ENCODE data around the gene TRIO.

The TRIO gene

DNA sequence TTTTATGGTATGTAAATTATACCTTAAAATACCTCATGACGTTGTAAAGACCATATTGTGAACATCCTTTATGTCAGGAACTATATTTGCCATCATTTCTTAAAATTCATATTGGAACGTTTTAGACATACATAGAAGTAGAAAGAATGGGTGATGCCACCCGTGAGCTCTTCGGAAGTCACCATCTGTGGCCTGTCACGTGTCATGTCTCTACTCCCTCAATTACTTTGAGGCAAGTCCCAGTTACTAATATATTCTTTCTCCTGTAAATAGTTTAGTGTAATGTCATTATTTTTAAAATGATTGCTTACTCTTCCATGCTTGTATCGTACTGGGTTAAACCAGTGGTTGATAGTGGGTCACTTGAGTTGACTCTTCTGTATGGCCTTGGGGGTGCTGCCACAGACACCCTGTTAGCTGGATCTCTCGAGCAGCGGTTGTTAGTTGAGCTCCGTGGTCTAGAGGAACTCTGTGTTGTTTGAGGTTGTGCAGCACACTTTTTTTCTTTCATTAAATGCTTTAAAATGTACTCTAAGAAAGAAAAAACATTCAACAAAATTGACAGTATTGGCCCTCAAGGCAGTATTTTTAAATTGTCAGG is 66.2 kb downstream of the TRIO start:
- no peaks in the 10 kb centered on the region for H4K20me1 ChIP-seq (ENCODE audit: insufficient read depth, low read length)
- peaks cover 36% of the 10 kb centered on the region for H3K4me1 ChIP-seq (ENCODE audit: low read length)
- peaks cover 33% of the 10 kb centered on the region for H3F3A ChIP-seq (ENCODE audit: insufficient read depth, low read length)
- no peaks in the 10 kb centered on the region for H3K27me3 ChIP-seq (replicated peaks; ENCODE audit: insufficient read depth, low read length)
- no peak overlapping the region for H3K4me3 ChIP-seq (ENCODE audit: low read length)
- TF ChIP-seq EZH2phosphoT487 (IDR thresholded peaks at IDR 0.05; ENCODE audit: low read length): no peak
- TF ChIP-seq, protein P1, sequence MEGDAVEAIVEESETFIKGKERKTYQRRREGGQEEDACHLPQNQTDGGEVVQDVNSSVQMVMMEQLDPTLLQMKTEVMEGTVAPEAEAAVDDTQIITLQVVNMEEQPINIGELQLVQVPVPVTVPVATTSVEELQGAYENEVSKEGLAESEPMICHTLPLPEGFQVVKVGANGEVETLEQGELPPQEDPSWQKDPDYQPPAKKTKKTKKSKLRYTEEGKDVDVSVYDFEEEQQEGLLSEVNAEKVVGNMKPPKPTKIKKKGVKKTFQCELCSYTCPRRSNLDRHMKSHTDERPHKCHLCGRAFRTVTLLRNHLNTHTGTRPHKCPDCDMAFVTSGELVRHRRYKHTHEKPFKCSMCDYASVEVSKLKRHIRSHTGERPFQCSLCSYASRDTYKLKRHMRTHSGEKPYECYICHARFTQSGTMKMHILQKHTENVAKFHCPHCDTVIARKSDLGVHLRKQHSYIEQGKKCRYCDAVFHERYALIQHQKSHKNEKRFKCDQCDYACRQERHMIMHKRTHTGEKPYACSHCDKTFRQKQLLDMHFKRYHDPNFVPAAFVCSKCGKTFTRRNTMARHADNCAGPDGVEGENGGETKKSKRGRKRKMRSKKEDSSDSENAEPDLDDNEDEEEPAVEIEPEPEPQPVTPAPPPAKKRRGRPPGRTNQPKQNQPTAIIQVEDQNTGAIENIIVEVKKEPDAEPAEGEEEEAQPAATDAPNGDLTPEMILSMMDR (IDR thresholded peaks at IDR 0.05; ENCODE audit: low read length): no peak
- TF ChIP-seq EZH2 (optimal IDR thresholded peaks at IDR 0.05; ENCODE audit: low read depth, low read length): no peak
- no peaks in the 10 kb centered on the region for H3K9me2 ChIP-seq (replicated peaks; ENCODE audit: insufficient read depth, low read length)
- H3K27ac ChIP-seq (ENCODE audit: low read length): no peak overlapping the region
- no peaks in the 10 kb centered on the region for H3K9me3 ChIP-seq (replicated peaks; ENCODE audit: insufficient read depth, low read length)
- H3K79me2 ChIP-seq (ENCODE audit: low read length): peaks cover 69% of the 10 kb centered on the region
- no peak overlapping the region for H3K9ac ChIP-seq (ENCODE audit: low read length)
- no peaks in the 10 kb centered on the region; the same call in 1 of the 2 replicates for H3K36me3 ChIP-seq (replicated peaks; ENCODE audit: insufficient read depth, low read length)
- no peak for DNase-seq
- H2AFZ ChIP-seq (ENCODE audit: low read length): no peak overlapping the region
- no peak overlapping the region for H3K4me2 ChIP-seq (ENCODE audit: low read depth, low read length)

DNA sequence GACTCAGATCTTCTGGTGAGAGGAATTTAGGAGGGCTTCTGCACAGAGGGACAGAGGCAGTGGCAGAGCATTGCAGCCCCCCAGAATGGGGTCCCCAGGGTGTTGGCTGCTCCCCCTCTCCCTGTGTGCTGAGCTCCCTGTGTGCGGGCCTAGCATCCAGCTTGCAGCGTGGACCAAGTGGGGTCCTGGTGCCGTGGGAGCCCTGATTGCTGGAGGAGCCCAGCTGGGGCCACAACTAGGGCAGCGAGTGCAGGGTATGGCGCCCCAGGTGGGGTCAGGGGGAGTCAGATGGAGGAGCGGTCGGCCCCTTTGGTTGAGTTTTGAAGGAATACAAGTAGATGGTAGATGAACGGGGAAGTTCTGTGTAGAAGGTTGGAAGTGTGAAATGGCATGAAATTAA is 66.7 kb downstream of the TRIO start:
- H3K27ac ChIP-seq (ENCODE audit: low read length): no peak overlapping the region
- H3K27me3 ChIP-seq (replicated peaks; ENCODE audit: insufficient read depth, low read length): no peaks in the 10 kb centered on the region
- H3K9ac ChIP-seq (ENCODE audit: low read length): no peak overlapping the region
- H3K9me3 ChIP-seq (replicated peaks; ENCODE audit: insufficient read depth, low read length): no peaks in the 10 kb centered on the region
- peaks cover 64% of the 10 kb centered on the region for H3K79me2 ChIP-seq (ENCODE audit: low read length)
- no peak overlapping the region for H3K4me3 ChIP-seq (ENCODE audit: low read length)
- TF ChIP-seq EZH2 (optimal IDR thresholded peaks at IDR 0.05; ENCODE audit: low read depth, low read length) (no peak), EZH2phosphoT487 (IDR thresholded peaks at IDR 0.05; ENCODE audit: low read length) (no peak)
- TF ChIP-seq, protein P1 (IDR thresholded peaks at IDR 0.05; ENCODE audit: low read length): no peak
- no peak overlapping the region for H2AFZ ChIP-seq (ENCODE audit: low read length)
- H3K9me2 ChIP-seq (replicated peaks; ENCODE audit: insufficient read depth, low read length): no peaks in the 10 kb centered on the region
- peaks cover 39% of the 10 kb centered on the region for H3F3A ChIP-seq (ENCODE audit: insufficient read depth, low read length)
- H3K36me3 ChIP-seq (replicated peaks; ENCODE audit: insufficient read depth, low read length): no peaks in the 10 kb centered on the region; the same call in 1 of the 2 replicates
- peaks cover 37% of the 10 kb centered on the region for H3K4me1 ChIP-seq (ENCODE audit: low read length)
- DNase-seq: no peak
- no peak overlapping the region for H3K4me2 ChIP-seq (ENCODE audit: low read depth, low read length)
- no peaks in the 10 kb centered on the region for H4K20me1 ChIP-seq (ENCODE audit: insufficient read depth, low read length)

DNA sequence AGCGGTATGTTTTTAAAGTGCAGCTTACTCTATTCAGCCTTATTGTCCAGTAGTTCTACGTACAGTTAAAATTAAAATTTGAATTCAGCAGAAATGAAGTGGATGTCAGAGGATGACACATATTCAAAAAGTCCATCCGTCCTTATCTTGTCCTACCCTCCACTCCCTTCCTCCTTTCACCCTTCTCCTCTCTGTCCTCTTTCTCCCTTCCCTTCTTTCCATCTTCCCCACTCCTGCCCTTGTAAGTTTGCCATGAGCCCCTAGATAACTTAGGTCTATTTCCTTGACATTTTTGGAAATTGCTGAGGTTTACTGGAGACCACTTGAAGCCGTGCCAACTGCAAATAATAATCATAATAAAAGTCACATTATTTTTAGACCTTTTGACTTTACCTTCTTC is 67.6 kb downstream of the TRIO start:
- Histone ChIP-seq H3K27me3 (replicated peaks; ENCODE audit: insufficient read depth, low read length) (no peaks in the 10 kb centered on the region), H3K79me2 (ENCODE audit: low read length) (peaks cover 67% of the 10 kb centered on the region), H3K36me3 (replicated peaks; ENCODE audit: insufficient read depth, low read length) (no peaks in the 10 kb centered on the region; the same call in 1 of the 2 replicates), H3K9me2 (replicated peaks; ENCODE audit: insufficient read depth, low read length) (no peaks in the 10 kb centered on the region), H4K20me1 (ENCODE audit: insufficient read depth, low read length) (no peaks in the 10 kb centered on the region), H3K27ac (ENCODE audit: low read length) (no peak overlapping the region; the same call in 1 of the 2 replicates), H3K4me3 (ENCODE audit: low read length) (no peak overlapping the region), H3K4me1 (ENCODE audit: low read length) (peaks cover 45% of the 10 kb centered on the region), H3K9me3 (replicated peaks; ENCODE audit: insufficient read depth, low read length) (no peaks in the 10 kb centered on the region), H2AFZ (ENCODE audit: low read length) (no peak overlapping the region), H3F3A (ENCODE audit: insufficient read depth, low read length) (peaks cover 47% of the 10 kb centered on the region), H3K4me2 (ENCODE audit: low read depth, low read length) (no peak overlapping the region), H3K9ac (ENCODE audit: low read length) (no peak overlapping the region)
- DNase-seq: no peak
- TF ChIP-seq, protein P1 (IDR thresholded peaks at IDR 0.05; ENCODE audit: low read length): no peak
- TF ChIP-seq EZH2phosphoT487 (IDR thresholded peaks at IDR 0.05; ENCODE audit: low read length) (no peak), EZH2 (optimal IDR thresholded peaks at IDR 0.05; ENCODE audit: low read depth, low read length) (no peak)
